ENCODE data around the gene CD55.

GRCh38 chr1:207407655-207408260 is 86.3 kb downstream of the CD55 start:
- no peak for TF ChIP-seq GABPA (IDR thresholded peaks at IDR 0.05; ENCODE audit: low read depth)
- TF ChIP-seq, protein P1, sequence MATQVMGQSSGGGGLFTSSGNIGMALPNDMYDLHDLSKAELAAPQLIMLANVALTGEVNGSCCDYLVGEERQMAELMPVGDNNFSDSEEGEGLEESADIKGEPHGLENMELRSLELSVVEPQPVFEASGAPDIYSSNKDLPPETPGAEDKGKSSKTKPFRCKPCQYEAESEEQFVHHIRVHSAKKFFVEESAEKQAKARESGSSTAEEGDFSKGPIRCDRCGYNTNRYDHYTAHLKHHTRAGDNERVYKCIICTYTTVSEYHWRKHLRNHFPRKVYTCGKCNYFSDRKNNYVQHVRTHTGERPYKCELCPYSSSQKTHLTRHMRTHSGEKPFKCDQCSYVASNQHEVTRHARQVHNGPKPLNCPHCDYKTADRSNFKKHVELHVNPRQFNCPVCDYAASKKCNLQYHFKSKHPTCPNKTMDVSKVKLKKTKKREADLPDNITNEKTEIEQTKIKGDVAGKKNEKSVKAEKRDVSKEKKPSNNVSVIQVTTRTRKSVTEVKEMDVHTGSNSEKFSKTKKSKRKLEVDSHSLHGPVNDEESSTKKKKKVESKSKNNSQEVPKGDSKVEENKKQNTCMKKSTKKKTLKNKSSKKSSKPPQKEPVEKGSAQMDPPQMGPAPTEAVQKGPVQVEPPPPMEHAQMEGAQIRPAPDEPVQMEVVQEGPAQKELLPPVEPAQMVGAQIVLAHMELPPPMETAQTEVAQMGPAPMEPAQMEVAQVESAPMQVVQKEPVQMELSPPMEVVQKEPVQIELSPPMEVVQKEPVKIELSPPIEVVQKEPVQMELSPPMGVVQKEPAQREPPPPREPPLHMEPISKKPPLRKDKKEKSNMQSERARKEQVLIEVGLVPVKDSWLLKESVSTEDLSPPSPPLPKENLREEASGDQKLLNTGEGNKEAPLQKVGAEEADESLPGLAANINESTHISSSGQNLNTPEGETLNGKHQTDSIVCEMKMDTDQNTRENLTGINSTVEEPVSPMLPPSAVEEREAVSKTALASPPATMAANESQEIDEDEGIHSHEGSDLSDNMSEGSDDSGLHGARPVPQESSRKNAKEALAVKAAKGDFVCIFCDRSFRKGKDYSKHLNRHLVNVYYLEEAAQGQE (IDR thresholded peaks at IDR 0.05; ENCODE audit: insufficient replicate concordance, low read depth), result no peak
